ENCODE results near the gene EMP1.

EMP1 gene

DNA sequence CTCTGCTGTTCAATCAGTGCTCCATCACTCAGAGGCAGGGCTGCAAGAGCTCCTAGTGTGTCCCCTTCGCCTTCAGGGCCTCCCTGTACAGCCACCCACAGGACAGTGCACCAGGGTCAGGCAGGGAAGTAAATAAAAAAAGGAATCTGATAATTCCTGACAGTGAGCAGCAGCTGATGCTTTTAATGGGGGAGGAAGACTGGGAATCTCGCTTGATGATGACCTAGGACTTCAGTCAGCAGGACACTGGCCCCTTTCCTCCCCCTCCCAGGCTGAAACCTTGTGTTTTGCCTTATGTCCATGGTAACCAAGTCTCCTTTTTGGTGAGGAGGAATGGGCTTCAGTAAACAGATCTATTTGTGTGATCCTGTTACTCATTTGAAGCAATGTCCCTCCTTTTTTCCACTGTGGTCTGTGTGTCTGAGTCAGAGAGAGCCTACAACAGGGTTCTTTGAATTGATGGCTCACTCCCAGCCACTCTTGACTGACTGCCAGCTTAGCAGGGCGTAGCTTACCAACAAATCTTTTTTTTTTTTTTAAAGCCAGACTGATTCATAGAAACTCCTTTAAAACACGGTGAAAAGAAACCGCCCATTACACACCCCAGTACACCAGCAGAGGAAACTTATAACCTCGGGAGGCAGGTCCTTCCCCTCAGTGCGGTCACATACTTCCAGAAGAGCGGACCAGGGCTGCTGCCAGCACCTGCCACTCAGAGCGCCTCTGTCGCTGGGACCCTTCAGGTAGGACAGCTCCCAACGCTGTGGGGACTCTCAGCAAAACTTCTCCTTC, at the start of gene EMP1:
EMP1 (plus strand) TSS at position 597 of the 792 bp plus-strand sequence. CDS start 14,785 bp downstream, outside the sequence.
- DNase-seq: no peak

DNA sequence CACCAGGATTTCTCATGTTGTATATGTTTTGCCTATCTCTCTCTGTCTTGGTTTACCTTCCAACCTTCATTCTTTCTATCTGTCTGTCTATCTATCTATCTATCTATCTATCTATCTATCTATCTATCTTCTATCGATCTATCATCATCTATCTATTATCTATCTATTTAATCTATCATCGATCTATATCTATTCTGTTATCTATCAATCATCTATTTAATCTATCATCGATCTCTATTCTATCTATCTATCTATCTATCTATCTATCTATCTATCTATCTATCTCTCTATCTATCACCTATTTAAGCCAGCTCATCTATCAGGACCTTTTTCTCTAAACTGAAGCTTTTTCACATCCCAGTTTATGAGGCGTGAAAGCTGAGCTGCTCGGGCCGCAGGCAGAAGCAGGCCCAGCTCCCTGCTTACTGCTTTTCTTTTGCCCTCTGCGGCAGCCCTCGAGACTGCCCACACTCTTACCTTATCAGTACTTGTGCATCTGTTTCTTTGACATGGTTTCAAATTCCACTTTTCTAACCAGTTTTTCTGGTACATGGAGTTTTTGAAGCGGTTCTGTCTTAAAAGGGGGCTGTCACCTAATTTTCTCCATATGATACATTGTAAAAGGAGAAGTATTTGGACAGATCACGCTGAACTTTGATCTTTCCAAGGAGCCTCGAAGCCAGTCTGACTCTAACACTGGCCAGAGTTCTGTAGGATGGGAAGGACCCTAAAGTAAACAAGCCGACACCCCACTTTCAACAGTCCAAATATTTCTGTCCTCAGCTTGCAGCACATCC, 48.6 kb upstream of the EMP1 start:
- DNase-seq: no peak

- no peak for DNase-seq
These were observed 48.1 kb upstream of the EMP1 start for GRCh38 chr12:13148485-13148847.

- no peak for DNase-seq
These were observed 47.1 kb upstream of the EMP1 start for GRCh38 chr12:13149411-13149810.

DNA sequence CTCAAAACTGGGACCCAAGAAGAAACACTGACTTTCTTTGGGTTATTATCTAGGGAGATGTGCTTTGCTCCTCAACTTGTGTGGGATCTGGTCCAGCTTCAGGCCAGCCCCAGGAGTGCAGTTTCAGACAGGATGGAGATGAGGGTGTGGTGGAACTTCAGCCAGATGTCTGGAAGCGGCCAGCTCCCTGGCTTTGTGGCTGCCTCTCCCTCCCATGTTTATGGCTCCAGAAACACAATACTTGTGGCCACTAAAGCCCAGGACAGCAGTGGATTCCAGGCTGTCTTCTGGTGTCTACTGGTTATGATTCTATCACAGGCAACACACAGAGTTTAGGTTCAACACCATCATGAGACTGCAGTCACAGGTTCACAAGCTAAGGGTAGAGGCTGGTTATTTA, 44.2 kb upstream of the EMP1 start:
- no peak for DNase-seq

DNA sequence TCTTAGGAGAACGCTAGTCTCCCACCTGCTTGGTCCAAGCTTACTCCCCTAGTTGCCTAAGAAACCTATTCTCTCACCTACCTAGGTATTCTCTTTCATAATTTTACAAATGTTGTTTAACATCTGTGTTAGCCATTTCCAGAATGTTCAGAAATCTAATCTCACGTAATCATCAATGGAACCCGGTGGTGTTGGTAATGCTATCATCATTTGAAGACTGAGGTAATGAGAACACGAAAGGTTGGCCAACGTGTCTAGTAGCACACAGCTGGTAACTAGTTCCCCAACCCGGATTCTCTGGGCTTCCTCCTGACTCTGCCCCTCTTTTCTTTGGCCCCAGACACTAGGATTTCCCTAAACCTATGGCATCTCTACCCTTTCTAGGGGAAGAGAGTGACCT, 43.8 kb upstream of the EMP1 start:
- no peak for DNase-seq

DNA sequence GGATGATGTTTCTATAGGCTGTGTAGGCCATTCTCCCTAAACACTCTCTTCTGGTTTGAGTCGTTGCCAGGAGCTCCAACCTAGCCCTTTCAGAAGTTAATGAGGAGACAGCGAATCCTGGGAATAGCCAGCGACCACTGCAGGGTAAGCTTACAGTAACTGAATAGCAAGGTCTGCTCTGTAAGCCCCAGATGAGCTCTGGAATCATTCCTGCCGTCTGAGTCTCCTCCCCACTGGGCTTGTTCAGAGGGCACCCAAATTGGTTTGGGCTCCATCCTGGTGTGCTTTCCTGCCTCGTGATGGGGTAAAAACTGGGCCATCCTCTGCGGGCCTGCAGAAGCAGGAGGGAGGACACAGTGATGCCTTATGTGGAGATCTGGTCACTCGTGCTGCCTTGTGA, 43.3 kb upstream of the EMP1 start:
- DNase-seq: no peak

GRCh38 chr12:13154027-13154538, 42.4 kb upstream of the EMP1 start:
- no peak for DNase-seq

- no peak for DNase-seq
These were observed 41.7 kb upstream of the EMP1 start for GRCh38 chr12:13154831-13155230.

- DNase-seq: peak; percentile 20
These were observed 40.2 kb upstream of the EMP1 start for GRCh38 chr12:13156277-13156676.

DNA sequence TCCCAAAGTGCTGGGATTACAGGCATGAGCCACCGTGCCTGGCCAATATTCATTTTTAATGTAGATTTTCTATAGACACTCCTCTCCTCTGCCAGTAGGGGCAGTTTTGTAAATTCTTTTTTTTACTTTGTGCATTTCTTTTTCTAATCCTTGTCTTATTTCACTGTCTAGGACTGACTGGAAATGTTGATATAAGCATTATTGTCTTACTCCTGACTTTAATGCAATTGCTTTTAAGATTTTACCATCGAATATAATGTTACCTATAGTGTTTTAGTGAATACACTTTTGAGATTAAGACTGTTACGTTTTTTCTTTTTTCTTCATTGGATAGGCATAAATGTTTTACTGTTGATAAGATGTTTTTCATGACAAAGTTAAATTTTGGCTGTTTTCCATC, 35.4 kb upstream of the EMP1 start:
- DNase-seq: no peak

DNA sequence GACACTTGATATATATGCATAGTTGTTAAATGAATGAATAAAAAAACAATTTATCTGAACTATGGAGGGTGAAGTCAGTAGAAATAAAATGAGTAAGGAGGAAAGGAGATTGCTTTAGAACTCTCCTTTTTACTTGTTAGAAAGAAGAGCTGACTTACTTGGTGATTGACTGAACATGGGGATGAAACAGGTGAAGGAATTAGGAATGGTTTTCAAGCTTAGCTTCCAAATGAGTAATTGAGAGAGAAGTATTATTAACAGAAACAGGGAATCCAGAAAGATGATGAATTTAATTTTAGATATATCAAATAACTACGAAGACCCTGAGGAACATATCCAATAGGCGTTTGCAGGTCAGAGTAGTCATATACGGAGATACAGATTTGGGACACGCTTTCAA, 33.6 kb upstream of the EMP1 start:
- no peak for DNase-seq

DNA sequence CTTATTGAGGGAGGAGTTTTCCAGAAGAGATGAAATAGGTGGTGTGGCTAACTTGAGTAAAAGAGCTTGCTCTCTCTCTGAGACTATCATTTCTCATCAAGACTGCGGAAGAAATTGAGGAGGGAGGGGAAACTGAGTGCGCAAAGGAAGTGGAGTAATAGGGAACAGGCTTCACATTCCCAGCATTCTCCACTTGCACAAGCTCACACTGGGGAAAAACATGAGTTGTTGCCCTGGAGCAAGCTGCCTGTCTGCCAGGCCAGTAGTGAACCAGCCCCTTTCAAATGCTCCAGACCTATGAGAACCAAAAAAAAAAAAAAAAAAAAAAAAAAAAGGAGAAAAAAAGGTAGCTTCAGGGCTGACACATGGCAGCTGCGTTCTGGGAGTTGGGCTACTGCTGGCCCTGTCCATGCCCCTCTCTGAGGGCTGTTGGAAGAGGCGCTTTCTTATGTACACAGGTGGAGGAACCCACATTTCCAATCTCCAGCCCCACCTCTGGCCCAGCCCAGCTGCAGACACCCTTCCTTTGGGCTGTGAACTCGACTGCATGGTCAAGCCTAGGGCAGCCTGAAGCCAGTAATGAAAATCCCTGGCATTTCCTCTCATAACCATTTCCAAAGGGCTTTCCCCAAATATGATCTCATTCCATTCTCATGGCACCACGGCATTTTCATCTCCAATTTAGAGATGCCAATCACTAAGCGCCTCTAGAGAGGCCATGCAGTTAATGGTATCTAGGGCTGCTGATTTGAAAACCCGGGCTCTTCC, 32.5 kb upstream of the EMP1 start:
- no peak for DNase-seq

GRCh38 chr12:13164921-13165616, 31.5 kb upstream of the EMP1 start:
- DNase-seq: no peak

DNA sequence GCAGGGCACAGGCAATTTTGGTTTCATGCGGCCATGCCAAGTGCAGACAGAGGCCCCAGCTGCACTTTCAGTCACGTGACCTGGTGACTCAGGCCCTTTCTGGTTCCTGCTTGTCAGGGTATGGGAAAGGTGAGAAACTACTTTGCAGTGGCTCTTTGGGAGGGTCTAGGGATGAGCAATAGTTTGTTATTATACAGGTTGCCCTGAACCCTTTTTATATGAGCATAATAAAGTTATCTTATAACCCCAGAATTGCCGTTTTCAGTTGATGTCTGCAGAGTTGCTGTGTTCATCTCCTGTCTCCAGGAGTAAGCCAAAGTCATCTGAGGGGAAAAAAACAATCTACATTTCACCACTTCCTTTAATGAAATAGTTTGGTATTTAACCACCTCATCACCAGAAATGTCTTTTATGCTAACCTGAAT, 30.9 kb upstream of the EMP1 start:
- DNase-seq: no peak

DNA sequence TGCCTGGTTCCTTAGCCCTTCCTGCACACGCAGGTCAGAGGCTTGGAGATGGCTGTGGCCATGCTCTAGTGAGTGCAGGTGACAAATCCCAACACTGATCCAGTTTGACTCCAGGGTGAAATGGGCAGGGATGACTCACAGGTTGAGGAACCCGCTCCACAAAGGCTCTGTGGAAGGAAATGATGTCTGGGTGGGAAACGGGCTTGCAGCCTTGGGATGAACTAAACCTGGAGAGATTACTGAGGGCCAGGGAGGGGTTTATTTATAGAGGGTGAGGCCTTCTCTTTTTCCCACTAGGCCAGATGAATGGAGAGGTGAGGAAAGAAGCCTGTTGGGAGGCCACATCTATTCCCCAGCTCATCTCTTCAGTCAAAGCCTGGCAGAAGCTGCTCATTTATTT, 29.3 kb upstream of the EMP1 start:
- DNase-seq: no peak

DNA sequence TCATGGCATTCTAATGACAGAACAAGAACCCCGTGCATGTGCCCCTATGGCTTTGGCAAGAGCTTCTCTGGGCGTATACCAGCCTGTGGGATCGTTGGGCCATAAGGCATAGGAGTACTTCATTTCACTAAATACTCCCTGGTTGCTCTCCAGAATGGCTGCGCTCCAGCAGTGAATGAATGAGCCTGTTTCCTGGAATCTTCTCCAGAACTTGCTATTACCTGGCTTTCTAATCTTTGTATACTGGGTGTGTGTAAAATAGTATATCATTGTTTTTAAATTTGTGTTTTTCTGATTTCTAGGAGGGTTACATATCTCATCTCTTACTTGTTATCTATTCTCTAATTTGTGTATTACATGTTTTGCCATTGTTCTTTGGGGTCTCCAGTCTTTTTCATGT, 28.6 kb upstream of the EMP1 start:
- DNase-seq: no peak

GRCh38 chr12:13169272-13169671, 27.3 kb upstream of the EMP1 start:
- no peak for DNase-seq

DNA sequence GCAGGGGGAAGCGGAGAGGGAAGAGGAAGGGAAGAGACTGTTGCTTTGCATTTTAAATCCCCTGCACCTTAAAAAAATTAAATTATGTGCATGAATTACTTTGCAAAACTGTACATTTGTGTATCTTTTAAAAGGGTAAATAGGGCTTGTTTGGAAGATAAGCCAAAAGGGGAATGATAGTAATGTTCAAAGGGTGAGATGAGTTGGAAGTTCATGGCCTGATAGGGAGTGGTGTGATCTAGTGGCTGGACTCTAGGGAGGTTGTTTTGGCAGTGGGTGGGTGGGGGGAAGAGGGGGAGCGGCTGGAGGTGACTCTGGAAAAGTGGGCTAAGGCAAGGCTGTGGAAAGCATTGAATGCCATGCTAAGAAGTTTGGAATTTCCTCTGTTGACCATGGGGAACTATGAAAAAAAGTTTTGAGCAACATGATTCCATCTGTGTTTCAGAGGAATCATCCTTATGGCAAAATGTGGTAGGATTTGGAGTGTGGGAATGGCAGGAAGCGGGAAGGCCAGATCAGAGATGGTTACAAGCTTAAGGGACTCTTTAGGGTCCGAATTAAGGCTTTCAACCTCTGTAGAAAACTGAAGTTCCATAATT, 25.5 kb upstream of the EMP1 start:
- DNase-seq: no peak

DNA sequence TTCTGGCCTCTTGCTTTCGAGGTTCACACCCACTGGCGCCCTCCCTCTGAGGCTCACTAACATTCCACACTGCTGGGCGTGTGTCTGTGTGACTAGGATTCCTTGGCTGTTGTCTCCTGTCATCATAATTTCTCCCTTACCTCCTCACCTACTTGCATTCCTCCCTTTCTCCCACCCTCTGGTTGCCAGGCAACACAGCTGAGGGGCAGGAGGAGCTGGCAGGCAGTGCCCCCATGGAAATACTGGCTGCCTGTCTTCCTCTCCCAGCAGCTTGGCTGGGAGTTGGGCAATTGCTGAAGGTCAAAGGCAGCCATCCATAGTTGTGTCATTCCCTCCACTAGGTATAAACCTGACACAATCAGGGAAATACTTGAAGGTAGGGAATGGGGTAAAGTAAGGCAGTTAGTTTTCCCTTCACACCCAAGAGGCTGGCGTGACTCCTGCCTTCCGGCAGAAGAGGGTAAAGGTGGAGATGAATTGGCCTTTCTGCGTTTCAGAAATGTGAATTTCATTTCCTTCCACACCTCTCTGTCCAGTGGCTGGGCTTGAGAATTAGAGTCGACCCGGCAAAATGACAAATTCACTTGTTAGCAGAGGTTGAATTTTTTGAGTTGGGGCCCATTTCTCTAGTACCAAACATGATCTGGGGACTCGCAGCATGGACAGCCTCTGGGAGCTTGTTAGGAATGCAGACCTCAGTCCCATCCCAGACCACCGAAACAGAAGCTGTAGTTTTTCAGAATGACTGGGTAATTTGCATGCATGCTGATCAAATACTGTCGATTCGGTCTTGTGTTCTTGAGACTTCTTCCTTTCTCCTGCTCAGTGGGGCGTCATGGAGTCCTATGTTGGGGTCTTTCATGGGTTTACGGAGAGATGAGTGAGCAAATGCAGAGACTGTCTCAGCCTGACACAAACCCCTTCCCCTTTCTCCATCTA, 24.3 kb upstream of the EMP1 start:
- no peak for DNase-seq
